Fibroblast of upper back skin (primary cell): ENCODE data around the gene SESN3.
A peak's percentile ranks its signal among the peaks of the same experiment; 100 is the strongest.
"Not testable (repeated sequence)": the region's sequence is repeated elsewhere in the genome, so short reads cannot be mapped to it uniquely, and the experiment has no call there.

Source experiments
- DNase-seq: peaks from one replicate; pipeline ENCODE4 v3.0.0-alpha.2; 2013

The SESN3 gene

GRCh38 chr11:95218149-95218548 lies 12.9 kb downstream of the SESN3 start:
- no peak for DNase-seq

GRCh38 chr11:95212609-95213008 lies 18.4 kb downstream of the SESN3 start:
- no peak for DNase-seq

GRCh38 chr11:95209535-95209934 lies 21.5 kb downstream of the SESN3 start:
- not testable (repeated sequence) for DNase-seq

- no peak for DNase-seq
Observed at GRCh38 chr11:95200781-95201457, 30.1 kb downstream of the SESN3 start.

GRCh38 chr11:95195831-95196230 lies 35.2 kb downstream of the SESN3 start:
- DNase-seq, result no peak

- no peak for DNase-seq
Observed at GRCh38 chr11:95193541-95193940, 37.5 kb downstream of the SESN3 start.

- no peak for DNase-seq
Observed at GRCh38 chr11:95192717-95193116, 38.3 kb downstream of the SESN3 start.

- DNase-seq, result no peak
Observed at GRCh38 chr11:95187723-95188122, 43.3 kb downstream of the SESN3 start.

- DNase-seq, result no peak
Observed at GRCh38 chr11:95182397-95182796, 48.6 kb downstream of the SESN3 start.

- no peak for DNase-seq
Observed at GRCh38 chr11:95175818-95176380, 55.1 kb downstream of the SESN3 start.

GRCh38 chr11:95170294-95170693 lies 60.7 kb downstream of the SESN3 start:
- DNase-seq, result no peak

GRCh38 chr11:95166781-95167180 lies 64.2 kb downstream of the SESN3 start:
- DNase-seq, result no peak

GRCh38 chr11:95165638-95166037 lies 65.4 kb downstream of the SESN3 start:
- DNase-seq, result no peak

GRCh38 chr11:95163106-95163505 lies 67.9 kb downstream of the SESN3 start:
- DNase-seq, result no peak

- DNase-seq, result no peak
Observed at GRCh38 chr11:95161248-95161647, 69.8 kb downstream of the SESN3 start.

GRCh38 chr11:95157824-95158223 lies 73.2 kb downstream of the SESN3 start:
- no peak for DNase-seq

GRCh38 chr11:95156916-95157541 lies 74.0 kb downstream of the SESN3 start:
- no peak for DNase-seq

- no peak for DNase-seq
Observed at GRCh38 chr11:95156133-95156721, 74.8 kb downstream of the SESN3 start.

GRCh38 chr11:95155385-95155784 lies 75.6 kb downstream of the SESN3 start:
- no peak for DNase-seq

- DNase-seq, result peak; percentile 76
Observed at GRCh38 chr11:95154514-95154913, 76.5 kb downstream of the SESN3 start.

GRCh38 chr11:95153857-95154246 lies 77.2 kb downstream of the SESN3 start:
- DNase-seq, result no peak

- DNase-seq, result no peak
Observed at GRCh38 chr11:95152876-95153856, 77.8 kb downstream of the SESN3 start.
